Effector CD4-positive, alpha-beta T cell (primary cell): ENCODE data around the gene PRKAG2.

Source experiments
- DNase-seq: peaks from one replicate; pipeline ENCODE4 v3.0.0-alpha.2; 2020

The PRKAG2 gene

GRCh38 chr7:151864081-151864480 lies 12.8 kb downstream of the PRKAG2 start:
- DNase-seq = no peak

DNA sequence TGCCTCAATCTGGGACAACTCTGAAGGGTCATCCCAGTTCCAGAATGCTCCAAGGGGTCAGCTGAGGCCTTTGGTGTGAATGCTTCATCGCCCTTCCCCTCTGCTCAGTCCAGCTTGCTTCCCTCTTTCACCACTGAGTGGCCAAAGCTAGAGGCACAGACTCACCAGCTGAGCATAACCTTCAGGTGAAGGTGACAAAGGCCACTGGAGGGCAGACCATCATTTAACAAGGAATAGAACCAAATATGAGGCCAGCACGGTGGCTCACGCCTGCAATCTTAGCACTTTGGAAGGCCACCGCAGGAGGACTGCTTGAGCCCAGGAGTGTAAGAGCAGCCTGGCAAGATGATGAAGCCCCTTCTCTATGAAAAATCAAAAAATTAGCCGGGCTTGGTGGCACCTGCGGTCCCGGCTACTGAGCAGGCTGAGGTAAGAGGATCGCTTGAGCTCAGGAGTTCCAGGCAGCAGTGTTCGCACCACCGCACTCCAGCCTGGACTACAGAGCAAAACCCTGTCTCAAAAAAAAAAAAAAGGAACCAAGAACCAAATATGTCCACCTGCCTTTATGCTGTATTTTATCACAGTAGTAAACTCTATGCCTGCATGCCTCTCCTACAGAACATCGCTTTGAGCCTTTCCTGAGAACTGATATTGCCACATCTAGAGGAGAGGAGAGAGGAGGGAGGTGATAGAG lies 13.4 kb downstream of the PRKAG2 start:
- DNase-seq = no peak

GRCh38 chr7:151862606-151863381 lies 14.1 kb downstream of the PRKAG2 start:
- no peak for DNase-seq

DNA sequence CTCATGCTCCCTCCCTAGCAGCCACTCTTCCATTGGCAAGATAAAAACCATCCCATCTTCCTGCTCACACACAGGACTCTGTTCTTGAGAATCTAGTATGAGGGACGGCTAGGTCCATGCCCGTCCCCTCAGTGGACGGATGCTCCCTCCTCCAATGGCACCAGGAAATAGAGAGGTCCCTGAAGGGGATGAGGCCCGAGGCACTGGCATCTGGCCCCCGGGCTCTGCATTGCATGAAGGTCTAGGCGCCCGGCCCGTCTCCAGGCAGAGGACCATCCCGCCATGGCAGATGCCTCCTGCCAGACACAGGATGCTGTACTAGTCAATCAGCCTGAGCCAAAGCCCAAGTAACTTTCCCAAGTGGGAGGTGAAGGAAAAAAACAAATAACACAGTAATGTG lies 15.0 kb downstream of the PRKAG2 start:
- no peak for DNase-seq

DNA sequence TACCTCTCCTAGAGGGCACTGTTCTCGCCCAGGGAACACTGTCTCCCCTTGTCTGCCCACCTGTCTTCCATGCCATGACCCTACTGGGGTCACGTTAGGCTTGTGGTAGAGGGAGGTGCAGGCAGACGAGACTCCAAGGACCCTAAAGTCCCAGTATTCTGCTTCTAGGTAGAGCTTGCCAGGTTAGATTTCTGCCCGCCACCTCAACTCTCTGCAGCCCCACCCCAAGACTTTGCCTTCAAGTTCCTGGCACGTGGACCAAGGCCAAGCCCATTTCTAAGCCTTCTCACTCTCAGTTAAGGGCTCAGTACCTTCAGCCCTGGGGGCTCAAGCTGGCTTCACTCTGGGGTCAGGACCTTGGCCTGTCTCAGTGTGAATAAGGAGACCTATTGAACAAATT lies 16.1 kb downstream of the PRKAG2 start:
- DNase-seq = no peak

- no peak for DNase-seq
Observed at GRCh38 chr7:151859948-151860685, 16.8 kb downstream of the PRKAG2 start.

DNA sequence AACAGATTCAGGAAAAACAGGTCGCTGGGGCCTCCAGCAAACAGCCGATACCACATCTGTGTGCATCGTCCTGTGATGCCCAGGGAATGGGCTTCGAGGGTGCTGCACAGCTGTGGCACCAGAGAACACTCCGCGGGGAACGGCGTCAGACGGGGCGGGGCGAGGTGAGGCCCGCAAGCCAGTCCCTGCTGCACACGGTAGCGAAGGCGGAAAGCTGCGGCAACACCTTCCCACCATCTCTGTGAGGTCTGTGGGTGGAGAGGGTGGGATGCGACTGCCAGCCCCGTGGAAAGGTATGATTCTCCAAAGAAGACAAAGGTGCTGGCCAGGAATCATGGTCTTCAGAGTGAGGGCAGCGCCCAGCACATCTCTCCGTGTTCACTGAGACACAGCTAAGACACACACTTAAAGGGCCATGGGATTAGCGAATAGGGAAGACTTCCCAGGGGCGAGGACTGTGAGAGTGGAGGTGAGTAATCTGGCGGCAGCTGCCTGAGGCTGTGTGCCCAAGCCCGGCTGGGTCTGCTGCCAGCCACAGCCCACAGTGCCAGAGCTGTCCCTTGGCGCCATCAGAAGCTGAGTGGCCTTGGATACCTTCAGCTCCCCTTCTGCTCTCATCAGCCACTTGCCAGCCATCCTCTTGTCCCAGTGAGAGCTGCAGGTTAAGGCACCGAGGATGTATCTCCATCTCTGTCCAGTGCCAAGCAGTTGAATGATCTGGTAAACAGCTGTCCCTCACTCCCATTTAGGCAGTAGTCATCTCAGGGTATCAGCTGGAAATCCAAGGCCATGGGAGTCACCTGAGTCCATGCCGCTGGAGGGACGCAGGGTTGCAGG lies 17.6 kb downstream of the PRKAG2 start:
- DNase-seq = no peak

DNA sequence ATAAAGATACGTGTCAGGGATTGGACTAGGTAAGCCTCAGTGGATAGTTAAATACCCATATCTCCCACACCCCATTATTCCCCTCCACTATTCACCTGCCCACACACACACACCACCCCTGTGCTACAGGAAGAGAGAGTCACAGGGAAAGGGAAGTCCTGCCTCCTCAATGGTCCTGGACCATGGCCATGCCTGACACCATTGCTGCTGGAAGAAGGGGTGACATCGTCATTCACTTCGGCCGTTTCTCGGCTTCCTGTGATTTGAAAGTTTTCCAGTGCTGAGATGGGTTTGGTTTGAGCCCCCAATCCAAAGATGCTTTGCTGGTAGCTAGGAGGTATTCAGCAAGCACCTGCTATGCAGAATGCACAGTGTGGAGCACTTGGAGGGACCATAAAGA lies 18.5 kb downstream of the PRKAG2 start:
- DNase-seq = no peak

DNA sequence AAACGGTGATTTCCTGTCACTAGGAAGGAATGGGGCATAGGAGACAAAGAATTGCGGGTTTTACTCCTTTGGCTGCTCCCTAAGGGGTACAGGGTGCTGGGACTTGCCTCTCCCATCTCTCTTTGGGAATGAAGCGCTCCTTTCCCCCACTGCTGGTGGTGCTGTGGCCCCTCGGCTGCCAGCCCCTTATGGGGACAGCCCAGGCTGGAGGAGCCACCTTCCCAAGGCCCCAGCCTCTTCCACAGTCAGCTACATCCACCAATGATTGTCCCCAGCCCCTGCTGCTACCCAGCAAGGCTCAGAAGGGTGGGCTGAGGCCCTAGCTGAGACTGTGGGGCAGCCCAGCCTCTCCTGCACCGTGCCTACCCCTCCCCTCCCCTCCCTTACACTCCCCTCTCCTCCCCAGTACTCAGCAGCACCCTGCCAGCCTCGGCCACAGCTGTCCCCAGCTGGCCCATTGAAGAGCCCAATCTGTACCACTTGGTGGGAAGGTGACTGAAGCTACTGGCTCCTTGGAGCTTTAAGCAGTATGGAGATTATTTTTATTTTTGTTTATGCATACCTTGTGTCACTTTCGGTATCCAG lies 19.0 kb downstream of the PRKAG2 start:
- no peak for DNase-seq

DNA sequence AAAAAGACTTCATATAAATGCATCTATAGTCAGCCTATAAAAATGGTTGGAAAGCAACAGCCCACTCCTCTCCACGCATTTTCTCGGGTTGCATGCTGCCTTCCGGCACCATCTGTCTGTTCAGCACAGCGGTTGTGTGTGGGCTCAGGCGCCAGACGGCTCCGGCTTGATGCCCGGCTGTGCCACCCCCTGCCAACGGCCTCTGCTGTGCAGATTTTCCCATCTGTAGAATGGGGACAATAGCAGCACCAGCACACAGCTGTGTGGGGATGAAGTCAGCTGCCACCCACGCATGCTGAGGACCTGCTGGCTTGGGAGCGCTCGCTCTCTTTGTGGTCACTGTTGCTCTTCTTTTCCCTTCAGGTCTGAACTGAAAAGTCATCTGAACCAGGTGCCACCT lies 19.5 kb downstream of the PRKAG2 start:
- DNase-seq = no peak

GRCh38 chr7:151856516-151856915 lies 20.4 kb downstream of the PRKAG2 start:
- DNase-seq = no peak

- no peak for DNase-seq
Observed at GRCh38 chr7:151856098-151856497, 20.8 kb downstream of the PRKAG2 start.

- no peak for DNase-seq
Observed at GRCh38 chr7:151854720-151855071, 22.2 kb downstream of the PRKAG2 start.

DNA sequence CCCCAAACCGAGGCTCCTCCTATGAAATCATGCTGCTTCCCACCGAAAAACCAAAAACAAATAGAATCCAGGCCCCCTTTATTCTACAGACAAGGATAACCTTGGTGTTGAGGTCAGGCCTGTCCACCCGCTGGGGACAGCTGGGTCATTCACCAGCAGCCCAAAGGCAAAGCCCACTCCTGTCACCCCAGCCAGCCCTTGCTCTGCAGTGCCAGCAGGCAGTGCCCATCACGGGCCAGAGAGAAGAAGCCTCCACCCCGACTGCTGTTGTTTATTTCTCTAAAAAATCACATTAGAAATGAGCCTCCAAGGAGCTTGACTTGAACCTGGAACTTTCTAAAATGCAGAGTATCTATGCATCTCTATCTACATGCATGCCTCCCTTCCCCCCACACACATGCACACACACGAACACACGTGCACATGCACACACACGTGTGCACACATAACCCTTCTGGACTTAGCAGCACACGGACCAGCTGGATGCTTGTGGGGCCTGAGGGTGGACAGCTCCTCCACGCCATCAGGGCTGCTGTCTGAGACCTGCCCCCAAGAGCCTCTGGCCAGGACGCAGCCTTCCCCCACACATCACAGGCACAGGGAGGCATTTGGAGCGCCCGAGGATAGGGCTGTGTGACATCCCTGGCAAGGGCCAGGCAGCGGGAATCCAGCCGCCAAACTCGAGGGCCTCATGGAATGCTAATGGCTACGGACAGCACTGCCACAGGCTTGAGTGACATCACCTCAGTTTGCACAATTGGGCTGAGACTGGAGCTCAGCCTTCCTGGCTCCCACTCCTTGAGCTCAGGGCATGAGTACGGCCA lies 22.8 kb downstream of the PRKAG2 start:
- DNase-seq = no peak

- no peak for DNase-seq
Observed at GRCh38 chr7:151852486-151853396, 24.2 kb downstream of the PRKAG2 start.

- no peak for DNase-seq
Observed at GRCh38 chr7:151851782-151852181, 25.1 kb downstream of the PRKAG2 start.

DNA sequence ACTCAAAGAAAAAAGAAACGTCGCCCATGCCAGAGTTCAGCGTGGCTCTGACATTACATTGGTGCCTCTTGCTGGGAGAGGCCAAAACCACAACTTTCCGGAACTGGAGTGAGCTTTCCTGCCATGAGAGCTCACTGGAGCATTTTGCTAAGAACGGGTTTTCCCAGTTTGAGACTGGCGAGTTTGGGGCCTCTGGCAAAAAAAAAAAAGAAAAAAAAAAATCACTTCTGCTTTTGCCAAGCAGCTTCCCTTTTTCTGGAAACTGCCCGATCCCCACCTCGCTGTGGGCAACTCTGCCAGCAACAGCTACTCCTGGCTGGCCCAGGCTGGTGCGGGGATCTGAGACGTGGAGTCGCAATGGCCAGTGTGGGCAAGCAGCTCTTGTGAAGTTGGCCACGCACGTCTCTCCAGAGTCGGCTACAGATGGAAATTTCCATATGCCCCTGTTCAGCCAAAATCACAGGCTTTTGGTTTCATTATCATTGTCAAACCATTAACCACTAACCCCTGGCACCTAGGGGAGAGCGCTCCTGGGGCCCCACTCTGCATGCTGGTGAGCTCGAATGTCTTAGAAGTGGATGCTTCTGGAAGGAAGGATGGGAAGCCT lies 25.7 kb downstream of the PRKAG2 start:
- DNase-seq = no peak

DNA sequence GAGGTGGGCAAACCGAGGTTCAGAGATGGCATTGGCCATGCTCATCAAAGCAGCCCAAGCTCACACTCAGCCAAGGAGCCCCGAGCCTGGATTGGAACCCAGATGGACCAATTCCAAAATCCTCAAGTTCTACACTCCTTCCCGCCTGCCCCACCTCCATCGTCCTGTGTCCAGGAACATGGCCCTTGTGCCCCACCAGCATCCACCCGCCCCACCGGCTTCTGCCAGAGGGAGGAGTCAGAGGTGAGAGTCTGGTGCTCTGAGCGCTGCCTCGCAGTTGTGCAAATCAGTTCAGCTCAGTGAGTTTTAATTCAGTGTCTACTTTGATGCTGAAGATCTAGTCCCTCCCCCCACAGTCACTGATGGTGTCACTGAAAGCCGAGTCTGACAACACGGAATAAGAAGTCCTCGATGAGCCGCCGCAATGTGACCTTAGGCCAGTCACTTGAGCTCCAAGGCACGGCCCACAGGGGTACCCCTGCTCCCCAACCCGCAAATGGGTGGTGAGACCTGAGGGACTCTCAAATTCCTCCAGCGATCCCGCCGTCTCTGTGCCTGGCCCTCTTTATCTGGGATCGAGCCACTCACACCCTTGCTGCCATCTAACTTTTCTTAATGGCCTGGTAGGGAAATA lies 26.3 kb downstream of the PRKAG2 start:
- no peak for DNase-seq

DNA sequence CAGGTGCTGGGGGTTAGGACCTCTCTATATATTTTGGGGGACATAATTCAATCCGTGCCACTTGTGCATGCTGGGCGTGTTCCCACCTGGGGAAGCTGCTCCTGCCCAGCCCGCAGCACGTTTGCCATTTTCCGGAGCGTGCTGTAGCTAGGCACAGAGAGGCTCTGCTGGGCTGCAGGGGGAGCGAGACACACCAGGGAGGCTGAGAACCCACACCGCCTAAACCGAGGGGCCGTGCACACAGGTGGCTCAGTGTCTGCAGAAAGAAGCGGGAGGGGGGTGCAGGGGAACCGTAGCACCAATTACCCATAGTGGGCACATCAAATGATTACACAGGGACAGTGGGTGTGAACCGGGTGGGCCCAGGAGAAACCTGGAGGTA lies 27.0 kb downstream of the PRKAG2 start:
- DNase-seq = no peak
